CD14-positive monocyte (primary cell): ENCODE data around the gene ASCL2. TPM values are rescaled to one million over a fixed set of nuclear protein-coding genes. Genes with fewer than 3 reads are reported as not detected.

Source experiments
- DNase-seq, 3 donors: peaks; one replicate each; pipeline ENCODE4 v3.0.0-alpha.2; 2011 to 2022
- H2AFZ ChIP-seq: 2 replicates; pipeline ENCODE4 v1.6.0; 2012; ENCODE audit warnings: mild to moderate bottlenecking, low read depth, low read length, inconsistent platforms; ENCODE audit not compliant: insufficient read depth, poor library complexity, severe bottlenecking
- H3K27ac ChIP-seq, 2 donors: 1 replicate in 1 of 2; 2 replicates in 1 of 2; pipeline ENCODE4 v1.5.1; 2012 to 2013; ENCODE audit warnings: low read length in 2 of 2, control low read depth in 1 of 2, inconsistent platforms in 1 of 2, low read depth in 1 of 2, mild to moderate bottlenecking in 1 of 2
- H3K27me3 ChIP-seq, 2 donors: one replicate each; pipeline versions ENCODE4 v1.6.0 to v1.6.1; 2011 to 2013; ENCODE audit warnings: low read length in 2 of 2; ENCODE audit not compliant: control insufficient read depth in 2 of 2, insufficient read depth in 2 of 2
- H3K36me3 ChIP-seq, 2 donors: replicated peaks in 1 of 2; 1 replicate in 1 of 2; 2 replicates in 1 of 2; pipeline versions ENCODE4 v1.5.1 to v1.6.1; 2012 to 2013; ENCODE audit warnings: low read length in 2 of 2, control low read depth in 1 of 2, inconsistent platforms in 1 of 2, mild to moderate bottlenecking in 1 of 2; ENCODE audit not compliant: insufficient read depth in 2 of 2, control insufficient read depth in 1 of 2
- H3K4me1 ChIP-seq, 2 donors: 1 replicate in 1 of 2; 2 replicates in 1 of 2; pipeline versions ENCODE4 v1.5.1 to v1.6.1; 2012 to 2013; ENCODE audit warnings: low read length in 2 of 2, control low read depth in 1 of 2, inconsistent platforms in 1 of 2, mild to moderate bottlenecking in 1 of 2, moderate library complexity in 1 of 2; ENCODE audit not compliant: insufficient read depth in 2 of 2, control insufficient read depth in 1 of 2
- H3K4me2 ChIP-seq: replicated peaks from 2 replicates; pipeline ENCODE3; 2012; ENCODE audit warnings: low read length, moderate library complexity, mild to moderate bottlenecking; ENCODE audit not compliant: poor library complexity, severe bottlenecking; ENCODE audit errors: extremely low read depth
- H3K4me3 ChIP-seq, 3 experiments: fragments of 200-600 bp in 1 of 3; sonication (generic) in 1 of 3; replicated peaks in 1 of 3; 1 replicate in 2 of 3; 2 replicates in 1 of 3; pipeline ENCODE4 v1.5.1; 2011 to 2013; ENCODE audit warnings: low read length in 3 of 3, mild to moderate bottlenecking in 3 of 3, control low read depth in 2 of 3, low read depth in 2 of 3, inconsistent platforms in 1 of 3, moderate library complexity in 1 of 3
- H3K79me2 ChIP-seq: 2 replicates; pipeline ENCODE4 v1.6.0; 2012; ENCODE audit warnings: mild to moderate bottlenecking, control low read depth, inconsistent platforms, low read length, moderate library complexity; ENCODE audit not compliant: insufficient read depth
- H3K9ac ChIP-seq: 2 replicates; pipeline ENCODE4 v1.6.0; 2017; ENCODE audit warnings: low read length, mild to moderate bottlenecking; ENCODE audit not compliant: insufficient read depth, poor library complexity, severe bottlenecking
- H3K9me3 ChIP-seq, 2 donors: replicated peaks in 1 of 2; 1 replicate in 1 of 2; 2 replicates in 1 of 2; pipeline versions ENCODE4 v1.5.1 to v1.6.1; 2012 to 2013; ENCODE audit warnings: low read length in 2 of 2, control low read depth in 1 of 2; ENCODE audit not compliant: control insufficient read depth in 1 of 2, insufficient read depth in 1 of 2
- H4K20me1 ChIP-seq: 2 replicates; pipeline ENCODE4 v1.6.0; 2012; ENCODE audit warnings: mild to moderate bottlenecking, low read length, control low read depth, moderate library complexity; ENCODE audit not compliant: insufficient read depth
- H3K27ac Mint-ChIP-seq, 7 donors: one replicate each; pipeline ENCODE4 v1.8.0; 2020; ENCODE audit warnings: mild to moderate bottlenecking in 7 of 7, mixed read lengths in 7 of 7, moderate library complexity in 6 of 7, inconsistent platforms in 2 of 7
- H3K27me3 Mint-ChIP-seq, 3 donors: one replicate each; pipeline ENCODE4 v1.8.0; 2021 to 2022; ENCODE audit warnings: low read depth in 3 of 3, mild to moderate bottlenecking in 3 of 3, mixed read lengths in 3 of 3, moderate library complexity in 3 of 3, inconsistent platforms in 1 of 3
- H3K36me3 Mint-ChIP-seq, 2 donors: one replicate each; pipeline ENCODE4 v1.8.0; 2020; ENCODE audit warnings: mixed read lengths in 2 of 2, inconsistent platforms in 1 of 2, mild to moderate bottlenecking in 1 of 2
- H3K4me1 Mint-ChIP-seq: one replicate; pipeline ENCODE4 v1.8.0; 2020; ENCODE audit warnings: mild to moderate bottlenecking, mixed read lengths
- H3K4me3 Mint-ChIP-seq, 2 donors: one replicate each; pipeline ENCODE4 v1.8.0; 2020; ENCODE audit warnings: mild to moderate bottlenecking in 2 of 2, mixed read lengths in 2 of 2, moderate library complexity in 1 of 2
- H3K9me3 Mint-ChIP-seq, 7 donors: one replicate each; pipeline ENCODE4 v1.8.0; 2020 to 2022; ENCODE audit warnings: mixed read lengths in 7 of 7, mild to moderate bottlenecking in 6 of 7, moderate library complexity in 6 of 7, inconsistent platforms in 2 of 7
- WGBS: methylation state at CpG from one replicate; pipeline ENCODE4 v1.1.5; 2013; ENCODE audit warnings: missing lambda C conversion rate; ENCODE audit not compliant: insufficient coverage; 5-methylcytosine and 5-hydroxymethylcytosine counted together
- intact Hi-C, 2 donors: fragments of 100-400 bp; cut with micrococcal nuclease; formaldehyde crosslinking; loops; one replicate each; pipeline versions ENCODE4 v1.15.0 to v1.15.1; 2023
- polyA plus RNA-seq, 3 donors: library from polyadenylated mRNA; depleted of rRNA in 1 of 3; unstranded in 2 of 3; stranded (reverse) in 1 of 3; fragments of 300-500 nt in 2 of 3; fragments of >200 nt in 1 of 3; fragmentation: Illumina TruSeq in 2 of 3; gene quantifications; 1 replicate in 2 of 3; 2 replicates in 1 of 3; pipeline ENCODE4 v1.2.3, GENCODE V29; 2012 to 2021
- TF ChIP-seq, protein P1 (sequence below): fragments of 200-600 bp; IDR thresholded peaks from one replicate; pipeline ENCODE4 v1.8.0; 2022; ENCODE audit warnings: antibody characterized with exemption, mild to moderate bottlenecking

Gene ASCL2
- polyA plus RNA-seq, 3 donors = 5.7 to 11.4 (median 8.3) TPM

DNA sequence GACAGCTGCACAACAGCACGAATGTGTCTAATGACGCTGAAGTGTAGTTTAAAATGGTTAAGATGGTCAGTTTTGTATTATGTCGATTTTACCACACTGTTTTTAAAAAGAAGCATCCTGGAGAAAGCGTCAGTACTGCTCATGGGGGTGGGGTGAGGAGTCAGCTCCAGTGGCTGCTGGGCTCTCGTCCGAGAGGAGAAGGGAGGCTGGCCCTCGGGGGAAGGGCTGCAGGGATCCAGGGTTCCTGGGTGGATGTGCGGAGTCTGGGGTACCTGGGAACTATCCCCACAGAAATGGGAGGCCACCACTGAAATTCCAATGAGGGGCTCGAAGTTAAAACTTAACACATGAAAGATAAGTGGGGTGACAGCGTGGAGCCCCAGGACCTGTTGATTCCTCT, 19.5 kb upstream of the ASCL2 start:
- Mint-ChIP-seq H3K9me3 (peaks cover 0 to 7% (median 1%) of the 10 kb centered on the region in 7 donors), H3K4me1 (peaks cover 26% of the 10 kb centered on the region), H3K4me3 (peak overlapping the region in 1 of 2 donors; percentile 62), H3K36me3 (no peaks in the 10 kb centered on the region), H3K27ac (no peak overlapping the region), H3K27me3 (peaks cover 19 to 36% (median 29%) of the 10 kb centered on the region in 3 donors)
- no peaks in the 10 kb centered on the region for H3K9me3 ChIP-seq
- H3K4me2 ChIP-seq = no peak overlapping the region
- H3K79me2 ChIP-seq = no peaks in the 10 kb centered on the region
- TF ChIP-seq, protein P1, sequence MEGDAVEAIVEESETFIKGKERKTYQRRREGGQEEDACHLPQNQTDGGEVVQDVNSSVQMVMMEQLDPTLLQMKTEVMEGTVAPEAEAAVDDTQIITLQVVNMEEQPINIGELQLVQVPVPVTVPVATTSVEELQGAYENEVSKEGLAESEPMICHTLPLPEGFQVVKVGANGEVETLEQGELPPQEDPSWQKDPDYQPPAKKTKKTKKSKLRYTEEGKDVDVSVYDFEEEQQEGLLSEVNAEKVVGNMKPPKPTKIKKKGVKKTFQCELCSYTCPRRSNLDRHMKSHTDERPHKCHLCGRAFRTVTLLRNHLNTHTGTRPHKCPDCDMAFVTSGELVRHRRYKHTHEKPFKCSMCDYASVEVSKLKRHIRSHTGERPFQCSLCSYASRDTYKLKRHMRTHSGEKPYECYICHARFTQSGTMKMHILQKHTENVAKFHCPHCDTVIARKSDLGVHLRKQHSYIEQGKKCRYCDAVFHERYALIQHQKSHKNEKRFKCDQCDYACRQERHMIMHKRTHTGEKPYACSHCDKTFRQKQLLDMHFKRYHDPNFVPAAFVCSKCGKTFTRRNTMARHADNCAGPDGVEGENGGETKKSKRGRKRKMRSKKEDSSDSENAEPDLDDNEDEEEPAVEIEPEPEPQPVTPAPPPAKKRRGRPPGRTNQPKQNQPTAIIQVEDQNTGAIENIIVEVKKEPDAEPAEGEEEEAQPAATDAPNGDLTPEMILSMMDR = no peak
- H3K4me3 ChIP-seq = no peak overlapping the region
- H3K27ac ChIP-seq = no peak overlapping the region
- peaks cover 7% of the 10 kb centered on the region for H4K20me1 ChIP-seq
- no peak overlapping the region for H2AFZ ChIP-seq
- H3K36me3 ChIP-seq = no peaks in the 10 kb centered on the region
- WGBS = 97% methylated on average over 10 of the region's 10 CpGs
- peaks cover 17 to 23% of the 10 kb centered on the region in 2 donors for H3K4me1 ChIP-seq
- intact Hi-C loops = no loop called here
- no peak for DNase-seq
- no peak overlapping the region for H3K9ac ChIP-seq
- H3K27me3 ChIP-seq = peaks cover 0 to 2% of the 10 kb centered on the region in 2 donors

DNA sequence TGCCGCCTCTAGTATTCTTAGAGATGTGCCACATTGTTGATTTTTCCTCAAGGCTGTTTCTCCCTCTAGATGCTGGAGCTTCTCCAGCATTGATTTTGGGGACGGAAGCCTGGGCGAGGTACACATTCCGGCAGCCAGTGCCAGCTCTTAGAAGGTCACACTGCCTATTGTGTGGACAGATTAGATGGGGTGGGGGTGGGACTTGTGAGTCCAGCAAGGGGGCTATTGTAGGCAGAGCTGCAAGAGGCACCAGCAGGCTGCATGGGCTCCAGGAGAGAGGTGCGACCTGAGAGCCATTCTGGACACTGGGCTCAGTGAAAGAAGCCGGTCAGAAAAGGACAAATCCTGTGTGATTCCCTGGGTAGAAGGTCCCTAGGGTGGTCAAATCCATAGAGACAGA, 19.0 kb upstream of the ASCL2 start:
- 97% methylated on average over 6 of the region's 6 CpGs for WGBS
- Histone ChIP-seq H4K20me1 (peaks cover 5% of the 10 kb centered on the region), H3K4me3 (no peak overlapping the region), H3K9ac (no peak overlapping the region), H3K4me2 (no peak overlapping the region), H3K36me3 (no peaks in the 10 kb centered on the region), H3K9me3 (no peaks in the 10 kb centered on the region), H3K79me2 (no peaks in the 10 kb centered on the region), H3K27ac (no peak overlapping the region), H3K27me3 (peaks cover 0 to 2% of the 10 kb centered on the region in 2 donors), H3K4me1 (peaks cover 16 to 19% of the 10 kb centered on the region in 2 donors), H2AFZ (no peak overlapping the region)
- no peaks in the 10 kb centered on the region for H3K36me3 Mint-ChIP-seq
- no peak overlapping the region for H3K27ac Mint-ChIP-seq
- TF ChIP-seq, protein P1 = no peak
- peak overlapping the region in 1 of 2 donors; percentile 62 for H3K4me3 Mint-ChIP-seq
- peaks cover 21% of the 10 kb centered on the region for H3K4me1 Mint-ChIP-seq
- intact Hi-C loops = no loop called here
- DNase-seq = no peak
- H3K27me3 Mint-ChIP-seq = peaks cover 20 to 36% (median 30%) of the 10 kb centered on the region in 3 donors
- peaks cover 0 to 10% (median 1%) of the 10 kb centered on the region in 7 donors for H3K9me3 Mint-ChIP-seq
